HEK293T (cell line): ENCODE data around the gene LIPN.

Experiments
- ARNT ChIP-seq: fragments of 450-650 bp; IDR thresholded peaks from 2 replicates; pipeline ENCODE4 v1.6.1; 2017; ENCODE audit warnings: mild to moderate bottlenecking
- BHLHE40 ChIP-seq: fragments of 450-650 bp; IDR thresholded peaks from 2 replicates; pipeline ENCODE4 v1.6.1; 2016; ENCODE audit warnings: mild to moderate bottlenecking, moderate library complexity, borderline replicate concordance
- CTBP1 ChIP-seq: fragments of 450-650 bp; IDR thresholded peaks from 2 replicates; pipeline ENCODE4 v1.6.1; 2016; ENCODE audit warnings: borderline replicate concordance
- ELF4 ChIP-seq: fragments of 450-650 bp; IDR thresholded peaks from 2 replicates; pipeline ENCODE4 v1.6.1; 2017; ENCODE audit warnings: antibody characterized with exemption
- FOXA1 ChIP-seq: fragments of 450-650 bp; IDR thresholded peaks from 2 replicates; pipeline ENCODE4 v1.6.1; 2016; ENCODE audit warnings: mild to moderate bottlenecking
- FOXM1 ChIP-seq: fragments of 450-650 bp; IDR thresholded peaks from 2 replicates; pipeline ENCODE4 v1.6.1; 2017; ENCODE audit warnings: mild to moderate bottlenecking, borderline replicate concordance
- L3MBTL2 ChIP-seq: fragments of 450-650 bp; conservative IDR thresholded peaks from 2 replicates; pipeline ENCODE4 v1.6.1; 2016; ENCODE audit warnings: mild to moderate bottlenecking
- LEF1 ChIP-seq: fragments of 450-650 bp; IDR thresholded peaks from 2 replicates; pipeline ENCODE4 v1.6.1; 2017; ENCODE audit warnings: mild to moderate bottlenecking, borderline replicate concordance
- NFRKB ChIP-seq: fragments of 450-650 bp; IDR thresholded peaks from 2 replicates; pipeline ENCODE4 v1.6.1; 2016; ENCODE audit warnings: mild to moderate bottlenecking, moderate library complexity
- PKNOX1 ChIP-seq: fragments of 450-650 bp; IDR thresholded peaks from 2 replicates; pipeline ENCODE4 v1.6.1; 2016
- SP1 ChIP-seq: fragments of 450-650 bp; IDR thresholded peaks from 2 replicates; pipeline ENCODE4 v1.6.1; 2017
- SUZ12 ChIP-seq: fragments of 450-650 bp; IDR thresholded peaks from 2 replicates; pipeline ENCODE4 v1.6.1; 2016; ENCODE audit warnings: mild to moderate bottlenecking
- TARDBP ChIP-seq: fragments of 450-650 bp; IDR thresholded peaks from 2 replicates; pipeline ENCODE4 v1.6.1; 2016
- ZNF384 ChIP-seq: fragments of 450-650 bp; IDR thresholded peaks from 2 replicates; pipeline ENCODE4 v1.6.1; 2016

GRCh38 chr10:88744002-88744401 is 15.8 kb upstream of the LIPN start:
- no peak for TF ChIP-seq NFRKB
- TF ChIP-seq CTBP1: no peak
- TF ChIP-seq LEF1: no peak
- no peak for TF ChIP-seq TARDBP
- no peak for TF ChIP-seq SP1
- no peak for TF ChIP-seq FOXM1
- no peak for TF ChIP-seq ARNT
- TF ChIP-seq BHLHE40: no peak
- no peak for TF ChIP-seq ZNF384
- TF ChIP-seq SUZ12: no peak
- TF ChIP-seq FOXA1: no peak
- TF ChIP-seq ELF4: no peak
- TF ChIP-seq L3MBTL2: no peak
- TF ChIP-seq PKNOX1: no peak
